CD14-positive monocyte (primary cell): ENCODE data around the gene SLC66A3. TPM values are rescaled to one million over a fixed set of nuclear protein-coding genes. Genes with fewer than 3 reads are reported as not detected.
A peak's percentile ranks its signal among the peaks of the same experiment; 100 is the strongest.

Experiments
- DNase-seq, 3 donors: peaks; one replicate each; pipeline ENCODE4 v3.0.0-alpha.2; 2011 to 2022
- H2AFZ ChIP-seq: 2 replicates; pipeline ENCODE4 v1.6.0; 2012; ENCODE audit warnings: mild to moderate bottlenecking, low read depth, low read length, inconsistent platforms; ENCODE audit not compliant: insufficient read depth, poor library complexity, severe bottlenecking
- H3K27ac ChIP-seq, 2 donors: 1 replicate in 1 of 2; 2 replicates in 1 of 2; pipeline ENCODE4 v1.5.1; 2012 to 2013; ENCODE audit warnings: low read length in 2 of 2, control low read depth in 1 of 2, inconsistent platforms in 1 of 2, low read depth in 1 of 2, mild to moderate bottlenecking in 1 of 2
- H3K27me3 ChIP-seq, 2 donors: one replicate each; pipeline versions ENCODE4 v1.6.0 to v1.6.1; 2011 to 2013; ENCODE audit warnings: low read length in 2 of 2; ENCODE audit not compliant: control insufficient read depth in 2 of 2, insufficient read depth in 2 of 2
- H3K36me3 ChIP-seq, 2 donors: replicated peaks in 1 of 2; 1 replicate in 1 of 2; 2 replicates in 1 of 2; pipeline versions ENCODE4 v1.5.1 to v1.6.1; 2012 to 2013; ENCODE audit warnings: low read length in 2 of 2, control low read depth in 1 of 2, inconsistent platforms in 1 of 2, mild to moderate bottlenecking in 1 of 2; ENCODE audit not compliant: insufficient read depth in 2 of 2, control insufficient read depth in 1 of 2
- H3K4me1 ChIP-seq, 2 donors: 1 replicate in 1 of 2; 2 replicates in 1 of 2; pipeline versions ENCODE4 v1.5.1 to v1.6.1; 2012 to 2013; ENCODE audit warnings: low read length in 2 of 2, control low read depth in 1 of 2, inconsistent platforms in 1 of 2, mild to moderate bottlenecking in 1 of 2, moderate library complexity in 1 of 2; ENCODE audit not compliant: insufficient read depth in 2 of 2, control insufficient read depth in 1 of 2
- H3K4me2 ChIP-seq: replicated peaks from 2 replicates; pipeline ENCODE3; 2012; ENCODE audit warnings: low read length, moderate library complexity, mild to moderate bottlenecking; ENCODE audit not compliant: poor library complexity, severe bottlenecking; ENCODE audit errors: extremely low read depth
- H3K4me3 ChIP-seq, 3 experiments: fragments of 200-600 bp in 1 of 3; sonication (generic) in 1 of 3; replicated peaks in 1 of 3; 1 replicate in 2 of 3; 2 replicates in 1 of 3; pipeline ENCODE4 v1.5.1; 2011 to 2013; ENCODE audit warnings: low read length in 3 of 3, mild to moderate bottlenecking in 3 of 3, control low read depth in 2 of 3, low read depth in 2 of 3, inconsistent platforms in 1 of 3, moderate library complexity in 1 of 3
- H3K79me2 ChIP-seq: 2 replicates; pipeline ENCODE4 v1.6.0; 2012; ENCODE audit warnings: mild to moderate bottlenecking, control low read depth, inconsistent platforms, low read length, moderate library complexity; ENCODE audit not compliant: insufficient read depth
- H3K9ac ChIP-seq: 2 replicates; pipeline ENCODE4 v1.6.0; 2017; ENCODE audit warnings: low read length, mild to moderate bottlenecking; ENCODE audit not compliant: insufficient read depth, poor library complexity, severe bottlenecking
- H3K9me3 ChIP-seq, 2 donors: replicated peaks in 1 of 2; 1 replicate in 1 of 2; 2 replicates in 1 of 2; pipeline versions ENCODE4 v1.5.1 to v1.6.1; 2012 to 2013; ENCODE audit warnings: low read length in 2 of 2, control low read depth in 1 of 2; ENCODE audit not compliant: control insufficient read depth in 1 of 2, insufficient read depth in 1 of 2
- H4K20me1 ChIP-seq: 2 replicates; pipeline ENCODE4 v1.6.0; 2012; ENCODE audit warnings: mild to moderate bottlenecking, low read length, control low read depth, moderate library complexity; ENCODE audit not compliant: insufficient read depth
- H3K27ac Mint-ChIP-seq, 7 donors: one replicate each; pipeline ENCODE4 v1.8.0; 2020; ENCODE audit warnings: mild to moderate bottlenecking in 7 of 7, mixed read lengths in 7 of 7, moderate library complexity in 6 of 7, inconsistent platforms in 2 of 7
- H3K27me3 Mint-ChIP-seq, 3 donors: one replicate each; pipeline ENCODE4 v1.8.0; 2021 to 2022; ENCODE audit warnings: low read depth in 3 of 3, mild to moderate bottlenecking in 3 of 3, mixed read lengths in 3 of 3, moderate library complexity in 3 of 3, inconsistent platforms in 1 of 3
- H3K36me3 Mint-ChIP-seq, 2 donors: one replicate each; pipeline ENCODE4 v1.8.0; 2020; ENCODE audit warnings: mixed read lengths in 2 of 2, inconsistent platforms in 1 of 2, mild to moderate bottlenecking in 1 of 2
- H3K4me1 Mint-ChIP-seq: one replicate; pipeline ENCODE4 v1.8.0; 2020; ENCODE audit warnings: mild to moderate bottlenecking, mixed read lengths
- H3K4me3 Mint-ChIP-seq, 2 donors: one replicate each; pipeline ENCODE4 v1.8.0; 2020; ENCODE audit warnings: mild to moderate bottlenecking in 2 of 2, mixed read lengths in 2 of 2, moderate library complexity in 1 of 2
- H3K9me3 Mint-ChIP-seq, 7 donors: one replicate each; pipeline ENCODE4 v1.8.0; 2020 to 2022; ENCODE audit warnings: mixed read lengths in 7 of 7, mild to moderate bottlenecking in 6 of 7, moderate library complexity in 6 of 7, inconsistent platforms in 2 of 7
- CTCF ChIP-seq: fragments of 200-600 bp; IDR thresholded peaks from one replicate; pipeline ENCODE4 v1.8.0; 2022; ENCODE audit warnings: antibody characterized with exemption, mild to moderate bottlenecking
- WGBS: methylation state at CpG from one replicate; pipeline ENCODE4 v1.1.5; 2013; ENCODE audit warnings: missing lambda C conversion rate; ENCODE audit not compliant: insufficient coverage; 5-methylcytosine and 5-hydroxymethylcytosine counted together
- intact Hi-C, 2 donors: fragments of 100-400 bp; cut with micrococcal nuclease; formaldehyde crosslinking; loops; one replicate each; pipeline versions ENCODE4 v1.15.0 to v1.15.1; 2023
- polyA plus RNA-seq, 3 donors: library from polyadenylated mRNA; depleted of rRNA in 1 of 3; unstranded in 2 of 3; stranded (reverse) in 1 of 3; fragments of 300-500 nt in 2 of 3; fragments of >200 nt in 1 of 3; fragmentation: Illumina TruSeq in 2 of 3; gene quantifications; 1 replicate in 2 of 3; 2 replicates in 1 of 3; pipeline ENCODE4 v1.2.3, GENCODE V29; 2012 to 2021

Gene SLC66A3
- polyA plus RNA-seq, 3 donors = 51.8 to 188 (median 169) TPM

GRCh38 chr2:11157296-11157695, 2.0 kb downstream of the SLC66A3 start:
- peaks cover 0 to 2% (median 1%) of the 10 kb centered on the region in 3 donors for H3K27me3 Mint-ChIP-seq

GRCh38 chr2:11157731-11158130, 2.5 kb downstream of the SLC66A3 start:
- Mint-ChIP-seq H3K4me3 (no peak overlapping the region), H3K27me3 (peaks cover 0 to 2% (median 0%) of the 10 kb centered on the region in 3 donors), H3K27ac (peak overlapping the region in 1 of 7 donors; percentile 63), H3K4me1 (peaks cover 43% of the 10 kb centered on the region), H3K9me3 (no peaks in the 10 kb centered on the region), H3K36me3 (peaks cover 19 to 32% of the 10 kb centered on the region in 2 donors)
- H3K9me3 ChIP-seq = no peaks in the 10 kb centered on the region
- H3K4me3 ChIP-seq = no peak overlapping the region
- DNase-seq = no peak
- no peak overlapping the region for H3K4me2 ChIP-seq
- no peak overlapping the region for H3K27ac ChIP-seq
- intact Hi-C loops = loop anchor here (5.0 to 10.0 kb wide), 4 partner anchors 47 to 307 kb away; partner anchors contain the start of genes ROCK2 (in 2 of the 2) and E2F6 (in 1 of the 2)
- H3K4me1 ChIP-seq = peaks cover 39 to 47% of the 10 kb centered on the region in 2 donors
- H3K79me2 ChIP-seq = peaks cover 18% of the 10 kb centered on the region
- no peak overlapping the region for H2AFZ ChIP-seq
- peaks cover 0 to 29% of the 10 kb centered on the region in 2 donors for H3K36me3 ChIP-seq
- H3K27me3 ChIP-seq = no peaks in the 10 kb centered on the region
- WGBS = 100% methylated on average over 1 of the region's 4 CpGs
- no peak for TF ChIP-seq CTCF
- no peak overlapping the region for H3K9ac ChIP-seq
- H4K20me1 ChIP-seq = peaks cover 19% of the 10 kb centered on the region

More at GRCh38 chr2:11157296-11157695, 2.0 kb downstream of the SLC66A3 start:
- no peak for DNase-seq
- intact Hi-C loops = loop anchor here (5.0 to 10.0 kb wide), 4 partner anchors 48 to 308 kb away; partner anchors contain the start of genes ROCK2 (in 2 of the 2) and E2F6 (in 1 of the 2)
- 100% methylated on average over 6 of the region's 6 CpGs for WGBS
- H3K27ac Mint-ChIP-seq = peak overlapping the region in 1 of 7 donors; percentile 63
- Histone ChIP-seq H3K27me3 (no peaks in the 10 kb centered on the region), H3K36me3 (peaks cover 0 to 26% of the 10 kb centered on the region in 2 donors), H3K79me2 (peaks cover 18% of the 10 kb centered on the region), H3K9me3 (no peaks in the 10 kb centered on the region), H3K4me1 (peaks cover 39 to 47% of the 10 kb centered on the region in 2 donors), H3K9ac (no peak overlapping the region), H3K4me2 (no peak overlapping the region), H4K20me1 (peaks cover 19% of the 10 kb centered on the region), H3K27ac (no peak overlapping the region), H3K4me3 (no peak overlapping the region), H2AFZ (no peak overlapping the region)
- H3K36me3 Mint-ChIP-seq = peaks cover 18 to 30% of the 10 kb centered on the region in 2 donors
- H3K4me1 Mint-ChIP-seq = peaks cover 43% of the 10 kb centered on the region
- no peaks in the 10 kb centered on the region for H3K9me3 Mint-ChIP-seq
- no peak overlapping the region for H3K4me3 Mint-ChIP-seq
- TF ChIP-seq CTCF = no peak
